ENCODE data around the gene E2F2. TPM values are rescaled to one million over a fixed set of nuclear protein-coding genes. Genes with fewer than 3 reads are reported as not detected.

E2F2 gene
- polyA plus RNA-seq, 1 experiment: 0.11 TPM

GRCh38 chr1:23570001-23570691 is 39.1 kb upstream of the E2F2 start:
- DNase-seq (ENCODE audit: low read depth): no peak
- H3K4me3 ChIP-seq (ENCODE audit: low read depth, low read length): no peak overlapping the region
- H3K27me3 ChIP-seq (ENCODE audit: control insufficient read depth, insufficient read depth, low read length): no peaks in the 10 kb centered on the region
- H3K36me3 ChIP-seq (ENCODE audit: control insufficient read depth, insufficient read depth, low read length): no peaks in the 10 kb centered on the region
- ChIA-PET POLR2A (no interaction called here), CTCF (interaction anchor here (1.9 kb wide), 1 partner anchor 65 kb away, joined by 6 read pairs; no protein-coding TSS in a partner anchor)
- TF ChIP-seq CTCF (IDR thresholded peaks at IDR 0.05; ENCODE audit: insufficient read depth, low read depth, low read length): no peak

GRCh38 chr1:23568608-23569383 is 37.8 kb upstream of the E2F2 start:
- H3K27me3 ChIP-seq (ENCODE audit: control insufficient read depth, insufficient read depth, low read length): no peaks in the 10 kb centered on the region
- no peaks in the 10 kb centered on the region for H3K36me3 ChIP-seq (ENCODE audit: control insufficient read depth, insufficient read depth, low read length)
- no peak for TF ChIP-seq CTCF (IDR thresholded peaks at IDR 0.05; ENCODE audit: insufficient read depth, low read depth, low read length)
- no peak for DNase-seq (ENCODE audit: low read depth)
- ChIA-PET CTCF (interaction anchor here (0.9 to 1.9 kb wide), 5 partner anchors 9 to 66 kb away, joined by 3 to 6 read pairs (median 3); partner anchors contain the start of gene ID3), POLR2A (interaction anchor here (0.7 kb wide), 1 partner anchor 8 kb away, joined by 3 read pairs; no protein-coding TSS in a partner anchor)
- H3K4me3 ChIP-seq (ENCODE audit: low read depth, low read length): peak overlapping the region; percentile 47

GRCh38 chr1:23567996-23568607 is 37.1 kb upstream of the E2F2 start:
- H3K36me3 ChIP-seq (ENCODE audit: control insufficient read depth, insufficient read depth, low read length): no peaks in the 10 kb centered on the region
- DNase-seq (ENCODE audit: low read depth): no peak
- H3K27me3 ChIP-seq (ENCODE audit: control insufficient read depth, insufficient read depth, low read length): no peaks in the 10 kb centered on the region
- CTCF ChIA-PET: interaction anchor here (0.9 to 1.9 kb wide), 6 partner anchors 8 to 69 kb away, joined by 3 to 6 read pairs (median 4); partner anchors contain the start of gene ID3
- peak overlapping the region; percentile 47 for H3K4me3 ChIP-seq (ENCODE audit: low read depth, low read length)
- TF ChIP-seq CTCF (IDR thresholded peaks at IDR 0.05; ENCODE audit: insufficient read depth, low read depth, low read length): no peak
- POLR2A ChIA-PET: interaction anchor here (0.7 kb wide), 1 partner anchor 9 kb away, joined by 3 read pairs; no protein-coding TSS in a partner anchor

- DNase-seq (ENCODE audit: low read depth): no peak
- H3K36me3 ChIP-seq (ENCODE audit: control insufficient read depth, insufficient read depth, low read length): no peaks in the 10 kb centered on the region
- peak overlapping the region; percentile 47 for H3K4me3 ChIP-seq (ENCODE audit: low read depth, low read length)
- POLR2A ChIA-PET: no interaction called here
- CTCF ChIA-PET: interaction anchor here (0.9 to 1.7 kb wide), 5 partner anchors 8 to 70 kb away, joined by 3 to 5 read pairs (median 3); partner anchors contain the start of gene ID3
- H3K27me3 ChIP-seq (ENCODE audit: control insufficient read depth, insufficient read depth, low read length): no peaks in the 10 kb centered on the region
- no peak for TF ChIP-seq CTCF (IDR thresholded peaks at IDR 0.05; ENCODE audit: insufficient read depth, low read depth, low read length)
Measured at GRCh38 chr1:23567629-23567995, 36.6 kb upstream of the E2F2 start.

GRCh38 chr1:23566304-23566703 is 35.3 kb upstream of the E2F2 start:
- DNase-seq (ENCODE audit: low read depth): no peak
- ChIA-PET CTCF (interaction anchor here (0.6 to 3.8 kb wide), 4 partner anchors 18 to 71 kb away, joined by 3 to 26 read pairs (median 3); no protein-coding TSS in a partner anchor), POLR2A (no interaction called here)

More at GRCh38 chr1:23566304-23566703, 35.3 kb upstream of the E2F2 start:
- TF ChIP-seq CTCF (IDR thresholded peaks at IDR 0.05; ENCODE audit: insufficient read depth, low read depth, low read length): peak; percentile 18; the same call in 1 of the 2 replicates
- no peaks in the 10 kb centered on the region for H3K27me3 ChIP-seq (ENCODE audit: control insufficient read depth, insufficient read depth, low read length)
- no peak overlapping the region for H3K4me3 ChIP-seq (ENCODE audit: low read depth, low read length)
- no peaks in the 10 kb centered on the region for H3K36me3 ChIP-seq (ENCODE audit: control insufficient read depth, insufficient read depth, low read length)
